Measurements from ENCODE around the gene PCDHA1.
"Not testable (repeated sequence)": the region's sequence is repeated elsewhere in the genome, so short reads cannot be mapped to it uniquely, and the experiment has no call there.

The PCDHA1 gene

DNA sequence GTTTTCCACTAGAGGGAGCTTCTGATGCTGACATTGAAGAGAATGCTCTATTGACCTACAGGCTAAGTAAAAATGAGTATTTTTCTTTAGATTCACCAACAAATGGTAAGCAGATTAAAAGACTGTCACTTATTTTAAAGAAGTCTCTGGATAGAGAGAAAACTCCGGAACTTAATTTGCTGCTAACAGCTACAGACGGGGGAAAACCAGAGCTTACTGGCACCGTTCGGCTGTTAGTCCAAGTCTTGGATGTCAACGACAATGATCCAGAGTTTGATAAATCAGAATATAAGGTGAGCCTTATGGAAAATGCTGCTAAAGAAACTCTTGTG lies 83.6 kb downstream of the PCDHA1 start:
- in situ Hi-C loops (cut with MboI; ENCODE audit: low sequenced_read_pairs, unreplicated experiment): no loop called here
- DNase-seq (ENCODE audit: low spot score): no peak
- TF ChIP-seq, protein P1, sequence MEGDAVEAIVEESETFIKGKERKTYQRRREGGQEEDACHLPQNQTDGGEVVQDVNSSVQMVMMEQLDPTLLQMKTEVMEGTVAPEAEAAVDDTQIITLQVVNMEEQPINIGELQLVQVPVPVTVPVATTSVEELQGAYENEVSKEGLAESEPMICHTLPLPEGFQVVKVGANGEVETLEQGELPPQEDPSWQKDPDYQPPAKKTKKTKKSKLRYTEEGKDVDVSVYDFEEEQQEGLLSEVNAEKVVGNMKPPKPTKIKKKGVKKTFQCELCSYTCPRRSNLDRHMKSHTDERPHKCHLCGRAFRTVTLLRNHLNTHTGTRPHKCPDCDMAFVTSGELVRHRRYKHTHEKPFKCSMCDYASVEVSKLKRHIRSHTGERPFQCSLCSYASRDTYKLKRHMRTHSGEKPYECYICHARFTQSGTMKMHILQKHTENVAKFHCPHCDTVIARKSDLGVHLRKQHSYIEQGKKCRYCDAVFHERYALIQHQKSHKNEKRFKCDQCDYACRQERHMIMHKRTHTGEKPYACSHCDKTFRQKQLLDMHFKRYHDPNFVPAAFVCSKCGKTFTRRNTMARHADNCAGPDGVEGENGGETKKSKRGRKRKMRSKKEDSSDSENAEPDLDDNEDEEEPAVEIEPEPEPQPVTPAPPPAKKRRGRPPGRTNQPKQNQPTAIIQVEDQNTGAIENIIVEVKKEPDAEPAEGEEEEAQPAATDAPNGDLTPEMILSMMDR (IDR thresholded peaks at IDR 0.05; ENCODE audit: borderline replicate concordance, control extremely low read depth, extremely low read depth, insufficient read depth, missing control alignments): no peak

DNA sequence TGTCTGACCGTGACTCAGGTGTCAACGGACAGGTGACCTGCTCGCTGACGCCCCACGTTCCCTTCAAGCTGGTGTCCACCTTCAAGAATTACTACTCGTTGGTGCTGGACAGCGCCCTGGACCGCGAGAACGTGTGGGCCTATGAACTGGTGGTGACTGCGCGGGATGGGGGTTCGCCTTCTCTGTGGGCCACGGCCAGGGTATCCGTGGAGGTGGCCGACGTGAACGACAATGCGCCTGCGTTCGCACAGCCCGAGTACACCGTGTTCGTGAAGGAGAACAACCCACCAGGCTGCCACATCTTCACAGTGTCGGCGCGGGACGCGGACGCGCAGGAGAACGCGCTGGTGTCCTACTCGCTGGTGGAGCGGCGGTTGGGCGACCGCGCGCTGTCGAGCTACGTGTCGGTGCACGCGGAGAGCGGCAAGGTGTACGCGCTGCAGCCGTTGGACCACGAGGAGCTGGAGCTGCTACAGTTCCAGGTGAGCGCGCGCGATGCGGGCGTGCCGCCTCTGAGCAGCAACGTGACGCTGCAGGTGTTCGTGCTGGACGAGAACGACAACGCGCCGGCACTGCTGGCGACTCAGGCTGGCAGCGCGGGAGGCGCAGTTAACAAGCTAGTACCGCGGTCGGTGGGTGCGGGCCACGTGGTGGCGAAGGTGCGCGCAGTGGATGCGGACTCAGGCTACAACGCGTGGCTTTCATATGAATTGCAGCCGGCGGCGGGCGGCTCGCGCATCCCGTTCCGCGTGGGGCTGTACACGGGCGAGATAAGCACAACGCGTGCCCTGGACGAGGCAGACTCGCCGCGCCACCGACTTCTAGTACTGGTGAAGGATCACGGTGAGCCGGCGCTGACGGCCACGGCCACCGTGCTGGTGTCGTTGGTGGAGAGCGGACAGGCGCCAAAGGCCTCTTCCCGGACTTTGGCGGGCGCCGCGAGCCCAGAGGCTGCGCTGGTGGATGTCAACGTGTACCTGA lies 84.6 kb downstream of the PCDHA1 start:
- in situ Hi-C loops (cut with MboI; ENCODE audit: low sequenced_read_pairs, unreplicated experiment): no loop called here
- no peak for DNase-seq (ENCODE audit: low spot score)
- TF ChIP-seq, protein P1 (IDR thresholded peaks at IDR 0.05; ENCODE audit: borderline replicate concordance, control extremely low read depth, extremely low read depth, insufficient read depth, missing control alignments): no peak

DNA sequence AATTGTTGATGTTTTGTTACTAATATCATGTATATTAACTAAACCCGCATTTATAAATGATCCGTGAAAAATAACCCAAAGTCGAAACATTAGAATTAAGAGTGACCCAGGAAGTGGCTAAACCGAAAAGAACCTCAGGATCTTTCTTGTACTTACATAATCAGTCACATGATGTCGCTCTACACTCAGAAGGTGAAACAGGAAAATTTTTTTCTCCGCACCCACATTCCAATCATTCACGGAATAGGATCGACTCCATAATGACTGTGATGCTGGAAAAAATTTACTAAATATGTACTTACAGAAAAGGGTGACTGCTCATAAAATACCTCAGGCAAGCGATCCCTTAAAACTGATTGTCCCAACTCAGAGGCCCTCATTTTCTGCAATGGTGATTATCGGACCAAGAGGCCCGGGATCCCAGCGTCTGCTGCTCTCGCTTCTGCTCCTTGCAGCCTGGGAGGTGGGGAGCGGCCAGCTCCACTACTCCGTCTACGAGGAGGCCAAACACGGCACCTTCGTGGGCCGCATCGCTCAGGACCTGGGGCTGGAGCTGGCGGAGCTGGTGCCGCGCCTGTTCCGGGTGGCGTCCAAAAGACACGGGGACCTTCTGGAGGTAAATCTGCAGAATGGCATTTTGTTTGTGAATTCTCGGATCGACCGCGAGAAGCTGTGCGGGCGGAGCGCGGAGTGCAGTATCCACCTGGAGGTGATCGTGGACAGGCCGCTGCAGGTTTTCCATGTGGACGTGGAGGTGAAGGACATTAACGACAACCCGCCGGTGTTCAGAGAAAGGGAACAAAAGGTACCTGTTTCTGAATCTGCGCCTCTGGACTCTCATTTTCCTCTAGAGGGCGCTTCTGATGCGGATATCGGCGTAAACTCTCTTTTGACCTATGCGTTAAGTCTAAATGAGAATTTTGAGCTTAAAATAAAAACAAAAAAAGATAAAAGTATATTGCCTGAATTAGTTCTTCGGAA lies 89.4 kb downstream of the PCDHA1 start, which contains the start of gene PCDHA12:
TSS of gene PCDHA12 (plus strand) at position 224 of the 981 bp plus-strand sequence. CDS start at position 389, 165 bp downstream.
- DNase-seq (ENCODE audit: low spot score): no peak
- in situ Hi-C loops (cut with MboI; ENCODE audit: low sequenced_read_pairs, unreplicated experiment): no loop called here
- TF ChIP-seq, protein P1 (IDR thresholded peaks at IDR 0.05; ENCODE audit: borderline replicate concordance, control extremely low read depth, extremely low read depth, insufficient read depth, missing control alignments): no peak

DNA sequence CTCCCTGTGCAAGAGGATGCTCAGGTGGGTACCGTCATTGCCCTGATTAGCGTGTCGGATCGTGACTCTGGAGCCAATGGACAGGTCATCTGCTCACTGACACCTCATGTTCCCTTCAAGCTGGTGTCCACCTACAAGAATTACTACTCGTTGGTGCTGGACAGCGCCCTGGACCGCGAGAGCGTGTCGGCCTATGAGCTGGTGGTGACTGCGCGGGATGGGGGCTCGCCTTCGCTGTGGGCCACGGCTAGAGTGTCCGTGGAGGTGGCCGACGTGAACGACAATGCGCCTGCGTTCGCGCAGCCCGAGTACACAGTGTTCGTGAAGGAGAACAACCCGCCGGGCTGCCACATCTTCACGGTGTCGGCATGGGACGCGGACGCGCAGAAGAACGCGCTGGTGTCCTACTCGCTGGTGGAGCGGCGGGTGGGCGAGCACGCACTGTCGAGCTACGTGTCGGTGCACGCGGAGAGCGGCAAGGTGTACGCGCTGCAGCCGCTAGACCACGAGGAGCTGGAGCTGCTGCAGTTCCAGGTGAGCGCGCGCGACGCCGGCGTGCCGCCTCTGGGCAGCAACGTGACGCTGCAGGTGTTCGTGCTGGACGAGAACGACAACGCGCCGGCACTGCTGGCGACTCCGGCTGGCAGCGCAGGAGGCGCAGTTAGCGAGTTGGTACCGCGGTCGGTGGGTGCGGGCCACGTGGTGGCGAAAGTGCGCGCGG lies 90.8 kb downstream of the PCDHA1 start:
- in situ Hi-C loops (cut with MboI; ENCODE audit: low sequenced_read_pairs, unreplicated experiment); DNase-seq (ENCODE audit: low spot score): not testable (repeated sequence)

DNA sequence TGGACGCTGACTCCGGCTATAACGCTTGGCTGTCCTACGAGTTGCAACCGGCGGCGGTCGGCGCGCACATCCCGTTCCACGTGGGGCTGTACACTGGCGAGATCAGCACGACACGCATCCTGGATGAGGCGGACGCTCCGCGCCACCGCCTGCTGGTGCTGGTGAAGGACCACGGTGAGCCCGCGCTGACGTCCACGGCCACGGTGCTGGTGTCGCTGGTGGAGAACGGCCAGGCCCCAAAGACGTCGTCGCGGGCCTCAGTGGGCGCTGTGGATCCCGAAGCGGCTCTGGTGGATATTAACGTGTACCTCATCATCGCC lies 91.3 kb downstream of the PCDHA1 start:
- TF ChIP-seq, protein P1 (IDR thresholded peaks at IDR 0.05; ENCODE audit: borderline replicate concordance, control extremely low read depth, extremely low read depth, insufficient read depth, missing control alignments): no peak
- DNase-seq (ENCODE audit: low spot score): no peak
- in situ Hi-C loops (cut with MboI; ENCODE audit: low sequenced_read_pairs, unreplicated experiment): no loop called here

DNA sequence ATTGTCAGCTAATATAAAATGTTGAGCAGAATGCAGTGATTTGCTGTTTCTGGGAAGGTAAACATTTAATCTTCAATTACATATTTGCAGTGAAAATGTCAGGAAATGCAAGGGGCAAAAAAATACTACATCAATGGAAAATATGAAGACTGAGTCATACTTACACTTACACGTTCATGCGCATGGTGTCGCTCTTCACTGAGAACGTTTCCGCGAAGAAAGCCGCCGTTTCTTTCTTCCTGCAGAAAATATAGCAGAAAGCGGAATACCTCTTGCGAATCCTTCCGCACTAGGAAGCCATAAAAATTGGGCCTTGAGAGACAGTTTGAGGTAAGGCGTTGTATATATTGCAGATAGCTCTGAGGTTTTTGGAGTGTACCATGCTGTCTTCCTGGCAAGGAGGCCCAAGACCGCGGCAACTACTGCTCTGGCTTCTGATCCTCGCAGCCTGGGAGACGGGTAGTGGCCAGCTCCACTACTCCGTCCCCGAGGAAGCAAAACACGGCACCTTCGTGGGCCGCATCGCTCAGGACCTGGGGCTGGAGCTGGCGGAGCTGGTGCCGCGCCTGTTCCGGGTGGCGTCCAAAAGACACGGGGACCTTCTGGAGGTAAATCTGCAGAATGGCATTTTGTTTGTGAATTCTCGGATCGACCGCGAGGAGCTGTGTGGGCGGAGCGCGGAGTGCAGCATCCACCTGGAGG lies 96.1 kb downstream of the PCDHA1 start, which contains the start of gene PCDHA13:
TSS of gene PCDHA13 (plus strand) at position 236 of the 702 bp plus-strand sequence. CDS start at position 381, 145 bp downstream.
- no peak for DNase-seq (ENCODE audit: low spot score)
- TF ChIP-seq, protein P1 (IDR thresholded peaks at IDR 0.05; ENCODE audit: borderline replicate concordance, control extremely low read depth, extremely low read depth, insufficient read depth, missing control alignments): no peak
- in situ Hi-C loops (cut with MboI; ENCODE audit: low sequenced_read_pairs, unreplicated experiment): no loop called here
